Measurements from ENCODE around the gene SYT7.

Gene SYT7

DNA sequence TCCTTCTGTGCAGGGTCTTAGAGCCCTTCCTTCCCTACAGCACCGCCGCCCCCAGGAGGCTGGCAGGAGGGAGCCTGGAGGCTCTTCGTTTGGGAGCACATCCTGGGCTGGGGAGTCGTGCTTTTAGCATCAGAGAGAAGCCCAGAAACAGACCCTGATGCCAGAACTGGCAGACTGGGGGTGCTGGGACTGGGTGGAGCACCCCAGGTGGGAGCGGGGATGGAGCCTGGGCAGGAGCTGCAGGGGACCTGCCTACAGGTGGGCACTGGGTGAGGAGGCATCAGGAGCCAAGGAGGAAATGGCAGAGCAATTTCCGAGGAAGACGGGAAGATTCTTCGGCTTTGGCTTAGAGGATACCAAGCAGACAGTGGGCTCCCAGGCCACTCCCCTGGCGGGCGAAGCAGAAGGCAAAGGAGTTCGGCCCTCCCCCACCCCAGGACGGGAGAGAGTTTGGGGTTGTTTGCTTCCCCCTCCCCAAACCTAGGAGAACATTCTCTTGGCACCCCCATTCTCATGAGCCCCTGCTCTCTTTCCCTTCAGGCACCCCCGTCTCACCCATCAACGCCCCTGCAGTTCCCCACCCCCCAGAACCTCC is 1.1 kb downstream of the SYT7 start:
- no peak for DNase-seq

DNA sequence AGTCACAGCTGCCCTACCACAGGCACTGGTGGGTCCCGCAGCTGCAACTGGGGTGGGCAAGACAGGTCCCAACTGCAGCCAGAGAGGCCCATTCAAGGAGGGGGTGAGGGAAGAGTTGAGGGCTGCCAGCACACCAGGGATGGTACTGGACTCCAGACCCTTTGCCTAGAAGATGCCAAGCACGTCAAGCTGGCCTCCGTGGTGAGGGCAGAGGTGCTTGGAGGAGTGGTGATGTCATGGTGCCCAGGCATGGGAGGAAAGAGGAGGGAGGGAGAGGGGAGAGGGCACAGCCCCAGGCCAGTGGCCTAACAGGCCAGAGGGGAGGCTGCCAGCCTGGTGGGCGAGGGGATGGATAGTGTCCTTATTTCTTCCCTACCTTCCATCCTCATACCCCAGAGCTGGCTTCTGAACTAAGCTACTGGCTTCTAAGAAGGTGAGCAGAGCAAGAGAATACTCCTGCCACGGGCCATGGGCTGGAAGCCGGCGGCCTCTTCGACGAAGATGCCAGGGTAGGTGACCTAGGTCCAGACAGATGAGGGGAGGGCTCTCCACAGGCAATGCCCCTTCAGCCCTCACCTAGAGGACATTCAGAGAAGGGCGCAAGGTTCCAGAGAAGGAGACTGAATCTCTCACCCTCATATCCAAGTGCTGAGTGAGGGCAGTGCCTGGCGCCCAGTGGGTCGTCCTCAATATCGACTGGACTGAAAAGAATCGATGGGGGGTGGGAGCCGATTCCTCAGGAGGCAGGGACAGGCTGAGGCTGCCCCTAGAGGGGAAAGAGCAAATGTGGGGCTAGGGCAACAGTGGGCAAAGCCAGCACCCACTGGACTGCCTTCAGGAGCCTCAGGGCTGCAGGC is 1.8 kb downstream of the SYT7 start:
- DNase-seq, result no peak

DNA sequence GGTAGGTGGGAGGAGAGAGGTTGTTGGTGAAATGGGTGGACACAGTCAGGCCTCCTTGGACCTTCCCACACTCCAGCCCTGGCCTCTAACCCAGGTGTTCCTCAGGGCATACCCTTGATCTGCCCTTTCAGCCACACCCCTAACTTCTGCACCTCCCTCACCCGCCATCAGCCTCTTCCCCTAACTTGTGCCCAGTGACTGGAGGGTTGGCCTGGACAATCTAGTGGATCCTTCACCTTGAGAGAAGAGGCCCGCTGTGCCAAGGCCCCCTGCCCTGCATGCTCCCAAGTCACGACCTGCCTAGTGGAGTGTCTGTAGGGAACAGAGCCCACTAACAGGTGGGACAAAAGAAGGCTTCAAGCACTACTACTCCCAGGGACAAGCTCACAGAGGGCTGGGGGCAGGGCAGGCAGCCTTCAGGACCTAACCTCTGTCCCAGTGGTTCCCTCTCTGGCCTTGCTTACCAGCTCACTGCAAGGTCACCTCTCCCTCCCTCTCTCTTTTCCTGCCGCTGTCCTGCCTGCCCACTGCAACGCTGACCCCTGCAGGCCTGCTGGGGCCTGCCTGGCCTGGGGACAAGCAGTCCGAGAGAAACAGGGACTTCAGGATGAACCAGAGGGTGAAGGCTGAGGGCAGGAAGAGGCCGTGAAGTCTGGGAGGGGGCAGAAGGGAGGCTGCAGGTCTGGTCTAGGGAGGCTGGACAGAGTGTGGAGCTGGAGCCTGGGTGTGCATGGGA is 3.3 kb downstream of the SYT7 start:
- no peak for DNase-seq

DNA sequence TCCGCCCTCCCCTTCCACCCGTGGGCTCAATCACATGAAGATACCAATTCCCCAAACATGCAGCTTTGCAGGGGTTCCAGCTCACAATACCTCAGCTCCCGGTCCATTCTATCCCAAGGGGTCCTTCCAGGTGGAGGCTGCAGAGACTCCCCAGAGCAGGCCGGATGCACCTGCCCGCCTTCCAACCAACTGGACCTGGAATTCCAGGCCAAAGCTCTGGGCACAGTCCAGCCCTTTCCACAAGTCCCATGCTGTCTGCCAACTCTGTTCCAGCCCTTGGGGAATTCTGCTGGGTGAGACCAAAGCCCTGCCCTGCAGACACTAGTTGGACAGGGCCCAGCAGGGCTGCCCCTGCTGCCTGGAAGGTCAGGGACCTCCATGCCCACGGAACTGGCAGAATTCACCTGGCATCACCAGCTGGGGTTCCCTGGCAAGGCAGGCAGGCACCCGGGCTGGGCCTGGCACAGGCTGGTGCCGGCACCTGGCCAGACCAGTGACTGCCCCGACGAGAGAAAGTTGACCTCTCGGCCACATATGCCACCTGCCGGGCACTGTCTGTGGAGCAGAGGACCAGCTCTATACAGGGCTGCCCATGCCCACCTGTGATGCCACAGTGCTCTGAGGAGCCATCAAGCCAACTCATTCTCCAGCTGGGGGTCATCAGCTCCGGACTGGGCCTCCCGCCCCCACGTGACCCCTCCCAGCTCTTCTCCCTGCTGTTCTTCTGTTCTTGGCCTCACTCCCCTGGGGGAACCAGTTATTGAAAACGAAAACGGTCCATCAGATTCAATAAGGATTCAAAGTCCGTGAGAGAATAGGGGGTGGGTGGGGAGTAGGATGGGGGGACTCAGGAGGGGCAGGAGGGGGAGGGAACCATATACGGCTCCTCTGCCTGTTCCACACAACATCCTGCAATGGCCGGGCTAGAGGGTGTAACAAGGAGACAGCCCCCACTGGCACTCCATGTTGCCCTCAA is 4.7 kb downstream of the SYT7 start:
- DNase-seq, result no peak

DNA sequence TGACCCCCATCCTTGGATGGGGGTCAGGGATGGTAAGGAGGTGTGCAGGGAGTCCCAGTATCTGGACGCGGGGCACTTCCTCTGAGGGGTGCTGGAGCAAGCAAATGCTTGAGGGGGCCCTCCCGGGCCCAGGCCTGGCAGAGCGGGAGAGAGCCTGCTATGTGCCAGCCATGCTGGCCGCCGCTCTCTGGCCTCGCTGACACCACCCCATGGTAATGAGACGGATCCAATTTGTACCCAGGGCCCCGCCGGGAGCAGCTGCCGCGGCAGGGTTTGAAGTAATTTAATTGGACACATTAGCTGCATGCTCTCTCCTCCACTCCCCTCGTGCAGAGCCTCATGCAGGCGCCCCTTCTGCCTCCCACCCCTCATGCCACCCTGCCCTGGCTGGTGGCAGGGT is 6.3 kb downstream of the SYT7 start:
- DNase-seq, result no peak

DNA sequence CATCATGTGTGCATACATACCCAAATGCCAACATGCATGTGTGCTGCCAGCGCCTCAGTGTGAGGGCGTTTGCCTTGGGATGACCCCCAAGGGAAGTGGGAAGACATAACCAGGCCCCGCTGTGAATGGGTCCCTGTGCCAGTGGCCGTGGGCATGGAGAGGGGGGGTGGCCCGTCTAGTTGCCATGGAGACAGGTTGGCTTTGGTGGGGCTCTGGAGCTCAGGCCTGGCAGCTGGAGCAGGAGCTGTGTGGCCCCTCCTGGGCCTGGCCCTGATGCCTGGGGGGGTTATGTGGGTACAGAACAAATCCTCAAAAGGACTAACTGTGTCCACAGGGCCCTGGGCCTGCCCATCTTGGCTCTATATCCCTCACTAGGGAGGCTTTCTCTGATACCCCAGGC is 8.0 kb downstream of the SYT7 start:
- no peak for DNase-seq

DNA sequence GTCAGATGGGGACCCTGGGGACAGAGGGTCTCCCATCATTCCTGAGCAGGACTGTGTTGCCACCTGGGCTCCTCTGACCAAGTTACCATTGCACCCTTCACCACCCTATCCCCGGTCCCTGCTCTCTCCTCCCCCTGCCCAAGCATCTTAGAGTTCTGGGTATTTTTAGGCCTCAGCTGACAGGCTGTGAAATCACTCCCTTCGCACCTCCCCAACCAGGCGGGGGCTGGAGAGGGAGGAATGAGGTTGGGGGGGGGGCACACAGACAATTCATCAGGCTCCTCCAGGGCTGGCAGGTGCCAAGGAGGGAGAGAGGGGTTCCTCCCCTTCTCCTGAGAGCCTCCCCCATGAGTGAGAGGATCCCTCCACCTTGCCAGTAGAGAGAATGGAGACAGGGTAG is 9.0 kb downstream of the SYT7 start:
- DNase-seq, result no peak

DNA sequence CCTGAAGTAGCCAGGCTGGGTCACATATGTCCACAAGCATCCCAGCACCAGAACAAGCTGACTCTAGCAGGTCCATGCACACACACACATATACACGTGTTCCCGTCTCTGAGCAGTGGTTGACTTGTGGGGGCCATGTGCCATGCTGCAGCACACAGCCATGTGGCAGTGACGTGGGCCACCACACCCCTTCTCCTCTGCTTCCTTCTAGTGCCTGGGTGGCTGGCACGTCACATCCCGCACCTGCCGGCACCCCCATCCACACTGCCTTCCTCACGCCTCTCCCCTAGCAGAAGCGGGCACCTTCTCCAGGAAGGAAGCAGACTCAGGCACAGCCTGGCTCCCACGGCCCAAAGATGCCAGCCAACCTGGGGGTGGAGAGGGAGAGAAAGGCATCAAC is 9.5 kb downstream of the SYT7 start:
- no peak for DNase-seq

DNA sequence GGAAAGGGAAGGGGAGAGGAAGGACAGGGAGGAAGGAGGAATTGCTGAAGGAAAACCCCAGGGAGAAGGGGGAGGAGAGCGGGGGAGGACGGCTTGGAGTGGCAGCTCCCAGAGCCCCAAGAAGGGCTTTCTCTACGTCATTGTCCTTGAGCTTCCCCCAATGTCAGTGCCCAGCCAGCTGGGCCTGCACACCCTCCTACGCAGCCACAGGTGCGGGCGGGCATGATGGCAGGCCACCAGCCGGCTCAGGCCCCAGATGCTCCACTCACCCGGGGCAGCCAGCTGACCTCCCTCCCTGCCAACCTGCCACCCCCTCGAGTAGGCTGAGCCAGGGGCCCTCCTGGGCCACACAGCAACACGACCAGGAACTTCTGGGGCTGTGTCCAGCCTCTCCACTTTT is 11.2 kb downstream of the SYT7 start:
- DNase-seq, result no peak

DNA sequence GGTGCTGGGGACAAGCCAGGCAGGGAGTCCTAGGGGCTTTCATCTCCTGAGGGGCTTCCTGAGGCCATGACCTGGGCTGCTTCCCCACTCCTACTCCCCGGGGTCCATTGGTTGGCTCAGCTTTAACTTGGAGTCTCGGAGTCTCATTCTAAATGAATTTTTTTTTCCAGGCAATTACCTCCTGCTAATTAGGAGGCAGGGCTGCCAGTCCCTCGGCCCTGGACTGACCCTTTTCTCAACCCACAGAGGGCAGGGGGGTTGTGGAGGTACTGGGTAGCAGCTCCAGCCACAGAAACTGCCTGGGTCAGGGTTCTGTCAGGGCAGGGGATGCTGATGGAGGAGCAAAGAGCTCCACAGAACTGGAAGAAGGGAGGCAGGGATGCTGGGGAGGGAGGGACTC is 11.9 kb downstream of the SYT7 start:
- DNase-seq, result no peak

DNA sequence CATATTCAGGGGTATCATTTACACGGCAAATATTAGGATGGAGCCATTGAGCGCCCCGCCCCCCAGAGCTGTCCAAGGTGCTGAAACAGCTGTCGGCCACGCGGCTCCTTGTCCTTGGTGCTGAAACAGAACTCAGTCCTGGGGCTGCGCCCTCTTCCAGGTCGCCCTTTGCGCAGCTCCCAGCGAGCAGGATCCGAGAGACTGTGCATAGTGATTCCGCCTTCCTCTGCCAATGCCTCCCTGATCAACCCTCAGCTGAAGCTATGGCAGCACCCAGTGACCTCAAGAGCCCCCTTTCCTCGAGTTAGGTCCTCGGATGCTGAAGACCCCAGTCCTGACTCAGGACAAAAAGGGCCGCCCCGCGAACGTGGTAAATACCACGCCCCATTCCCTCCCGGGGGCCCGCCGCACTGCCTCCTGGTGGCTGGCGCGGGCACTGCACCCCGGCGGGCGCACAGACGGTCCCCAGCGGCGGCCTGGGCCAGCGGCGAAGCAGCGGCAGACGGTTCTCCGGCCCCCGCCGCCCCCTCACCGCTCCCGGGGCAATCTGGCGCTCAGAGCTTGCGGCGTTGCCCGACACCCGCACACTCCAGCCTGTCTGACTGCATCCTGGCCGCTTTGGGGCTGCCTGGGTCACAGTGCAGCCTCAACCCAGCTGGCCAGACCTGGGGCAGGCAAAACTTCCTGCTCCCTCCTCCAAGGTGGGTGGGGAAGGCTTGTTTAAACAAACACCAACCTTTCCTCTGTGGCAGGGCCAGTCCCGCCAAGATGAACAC is 13.4 kb downstream of the SYT7 start:
- DNase-seq, result peak; percentile 91

DNA sequence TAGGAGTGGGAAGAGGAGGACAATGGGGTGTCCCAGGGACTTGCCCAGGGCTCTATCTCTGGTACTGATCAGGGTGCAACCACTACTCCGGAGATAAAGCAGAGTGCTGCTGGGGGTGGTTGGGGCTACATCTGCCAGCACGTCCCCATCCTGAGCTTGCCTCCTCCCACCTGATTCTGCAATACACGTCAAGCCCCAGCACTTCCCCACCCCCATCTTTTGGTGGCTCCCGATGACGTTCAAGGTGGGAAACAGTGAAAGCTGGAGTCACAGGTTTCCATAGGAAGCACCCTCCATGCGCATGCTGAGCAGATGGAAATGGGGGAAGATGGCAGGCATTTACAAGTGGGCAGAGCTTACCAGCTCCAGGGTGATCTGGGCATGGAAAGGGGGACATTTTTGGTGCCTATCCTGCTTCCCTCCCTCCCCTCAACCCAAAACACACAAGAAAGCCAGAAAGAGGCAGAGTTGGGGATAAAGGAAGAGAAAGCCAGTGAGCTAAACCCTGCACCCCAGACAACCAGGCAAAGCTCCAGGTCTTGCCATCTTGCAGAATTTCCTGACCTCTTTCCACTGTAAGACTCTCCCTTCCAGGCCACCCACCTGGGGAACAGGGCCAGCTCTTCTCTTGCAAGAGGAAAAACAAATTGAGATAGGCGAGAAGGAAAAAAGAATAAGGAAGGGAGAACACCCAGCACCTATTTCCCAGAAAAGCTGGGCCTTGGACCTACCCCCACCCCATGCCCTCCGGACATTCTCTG is 15.8 kb downstream of the SYT7 start:
- DNase-seq, result no peak

DNA sequence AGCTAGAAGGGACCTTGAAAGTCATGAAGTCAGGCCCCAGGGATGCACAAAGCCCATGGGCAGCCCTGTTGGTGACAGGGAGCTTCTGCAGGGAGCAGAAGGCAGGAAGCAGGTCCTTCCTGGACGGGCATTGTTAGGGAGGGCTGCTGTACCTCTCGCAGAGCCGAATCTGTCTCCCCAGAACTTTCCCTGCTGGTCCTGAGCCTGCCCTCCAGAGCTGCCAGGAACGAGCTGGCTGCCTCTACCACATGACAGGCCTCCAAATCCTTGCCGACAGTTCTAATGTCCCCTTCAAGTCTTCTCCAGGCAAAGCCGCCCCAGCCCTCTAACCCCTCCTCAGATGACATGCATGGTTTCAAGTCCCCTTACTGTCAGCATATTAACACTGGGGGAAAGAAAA is 20.1 kb downstream of the SYT7 start:
- no peak for DNase-seq

DNA sequence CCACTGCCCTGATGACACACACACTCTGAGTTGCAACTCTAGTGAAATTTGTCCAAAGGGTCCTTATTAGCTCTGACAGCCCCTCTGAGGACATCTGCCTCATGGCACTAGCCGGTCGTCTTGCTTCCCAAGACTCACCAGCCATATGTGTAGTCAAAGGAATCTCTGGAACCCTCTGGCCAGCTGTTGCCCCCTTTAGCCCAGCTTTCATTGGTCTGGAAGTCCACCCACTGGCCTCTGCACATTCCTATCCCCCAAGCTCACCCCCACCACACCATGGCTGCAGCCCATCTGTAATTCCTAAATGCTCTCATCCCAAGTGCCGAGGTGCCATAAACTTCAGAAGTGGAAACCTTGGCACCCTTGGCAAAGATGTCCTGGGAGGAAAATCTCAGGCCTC is 24.3 kb downstream of the SYT7 start:
- DNase-seq, result no peak

DNA sequence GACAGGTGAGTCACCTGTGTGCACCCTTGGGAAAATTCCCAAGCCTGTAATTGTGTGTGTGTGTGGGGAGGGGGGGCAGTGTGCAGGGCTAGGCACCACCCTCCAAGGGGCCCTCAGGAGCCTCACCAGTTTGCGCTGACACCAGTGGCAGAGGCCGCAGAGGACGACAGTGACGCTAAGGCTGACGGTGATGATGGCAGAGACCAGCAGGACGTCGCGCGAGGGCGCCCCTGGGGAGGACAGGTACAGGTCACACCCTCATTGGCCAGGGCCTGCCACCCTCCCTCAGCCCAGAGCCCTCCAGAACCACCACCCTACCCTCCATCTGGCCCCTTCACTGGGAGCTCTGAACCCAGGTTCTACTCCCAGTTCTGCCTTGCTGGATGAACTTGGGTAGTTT is 24.9 kb downstream of the SYT7 start:
- no peak for DNase-seq

DNA sequence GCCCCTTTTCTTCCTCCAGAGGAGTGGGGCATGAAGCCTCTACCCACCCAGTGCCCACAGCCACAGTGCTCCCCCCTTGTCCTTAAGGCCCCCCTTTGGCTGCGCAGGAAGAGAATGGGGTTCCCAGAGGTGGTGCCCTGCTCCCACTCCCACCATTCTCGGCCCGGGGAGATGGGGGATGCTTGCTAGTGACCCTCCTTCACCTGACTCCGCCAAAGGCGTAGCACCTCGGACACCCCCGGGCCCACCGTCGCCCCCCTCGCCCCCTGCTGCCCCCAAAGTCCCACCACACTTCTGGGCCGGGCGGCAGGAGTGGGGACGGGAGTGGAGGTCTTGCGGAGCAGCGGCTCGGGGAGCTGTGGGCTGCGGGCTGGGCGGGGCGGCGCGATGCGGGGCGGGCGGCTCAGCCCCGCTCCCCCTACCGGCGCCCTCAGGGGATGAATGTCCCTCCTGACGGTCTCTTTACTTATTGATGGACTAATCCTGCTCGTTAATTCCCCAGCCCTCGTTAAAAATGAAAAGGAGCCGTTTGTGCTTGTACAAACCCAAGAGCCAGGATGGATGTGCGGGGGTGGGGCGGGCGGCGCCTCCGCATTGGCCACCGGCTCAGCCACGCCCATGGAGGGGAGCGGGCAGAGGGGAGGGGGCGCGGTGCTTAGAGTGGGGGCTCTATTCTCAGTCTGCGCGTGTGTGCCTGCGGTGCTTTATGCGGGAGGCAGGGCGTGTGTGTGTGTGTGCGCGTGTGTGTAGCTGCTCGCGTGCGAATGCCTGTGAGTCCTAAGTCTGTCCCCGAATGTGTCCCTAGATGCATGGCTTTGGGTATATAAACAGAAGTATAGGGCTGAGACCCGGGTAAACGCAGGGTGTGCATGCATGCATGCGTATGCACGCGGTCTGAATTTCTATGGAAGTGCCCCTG is 25.6 kb downstream of the SYT7 start:
- DNase-seq, result no peak

DNA sequence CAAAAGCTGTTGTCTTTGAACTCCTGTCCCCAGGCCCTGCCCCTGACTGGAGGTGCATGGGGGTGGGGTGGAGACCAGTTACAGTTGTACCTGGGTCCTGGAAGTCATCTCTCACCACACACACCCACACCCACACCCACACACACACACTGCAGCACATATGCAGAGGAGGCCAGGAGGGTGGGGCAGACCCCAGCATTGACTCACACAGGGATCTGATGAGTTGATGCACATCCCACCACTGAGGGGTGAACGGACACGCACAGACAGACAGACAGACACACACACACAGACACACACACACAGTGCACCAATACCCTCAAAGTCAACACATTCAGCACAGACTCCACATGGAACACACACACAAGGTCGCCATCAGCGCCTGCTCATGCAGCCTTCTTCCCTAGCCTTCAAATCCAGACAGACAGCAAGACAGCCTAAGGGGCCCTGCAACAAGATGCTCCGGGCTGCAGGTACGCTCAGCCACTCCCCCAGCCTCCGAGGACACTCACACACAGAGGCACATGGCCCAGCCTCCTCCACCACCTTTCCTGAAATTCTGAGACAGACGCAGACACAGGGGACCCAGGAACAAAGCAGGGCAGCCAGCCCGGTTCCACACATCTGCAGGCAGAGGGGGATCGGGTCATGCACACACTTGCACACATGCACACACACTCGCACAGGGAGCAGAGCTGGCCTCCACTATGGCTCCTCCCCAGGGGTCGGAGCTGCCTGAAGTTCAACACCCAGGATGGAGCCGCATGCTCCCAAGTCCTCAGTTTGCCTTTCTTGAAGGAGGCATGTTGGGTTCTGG is 26.5 kb downstream of the SYT7 start:
- DNase-seq, result no peak

DNA sequence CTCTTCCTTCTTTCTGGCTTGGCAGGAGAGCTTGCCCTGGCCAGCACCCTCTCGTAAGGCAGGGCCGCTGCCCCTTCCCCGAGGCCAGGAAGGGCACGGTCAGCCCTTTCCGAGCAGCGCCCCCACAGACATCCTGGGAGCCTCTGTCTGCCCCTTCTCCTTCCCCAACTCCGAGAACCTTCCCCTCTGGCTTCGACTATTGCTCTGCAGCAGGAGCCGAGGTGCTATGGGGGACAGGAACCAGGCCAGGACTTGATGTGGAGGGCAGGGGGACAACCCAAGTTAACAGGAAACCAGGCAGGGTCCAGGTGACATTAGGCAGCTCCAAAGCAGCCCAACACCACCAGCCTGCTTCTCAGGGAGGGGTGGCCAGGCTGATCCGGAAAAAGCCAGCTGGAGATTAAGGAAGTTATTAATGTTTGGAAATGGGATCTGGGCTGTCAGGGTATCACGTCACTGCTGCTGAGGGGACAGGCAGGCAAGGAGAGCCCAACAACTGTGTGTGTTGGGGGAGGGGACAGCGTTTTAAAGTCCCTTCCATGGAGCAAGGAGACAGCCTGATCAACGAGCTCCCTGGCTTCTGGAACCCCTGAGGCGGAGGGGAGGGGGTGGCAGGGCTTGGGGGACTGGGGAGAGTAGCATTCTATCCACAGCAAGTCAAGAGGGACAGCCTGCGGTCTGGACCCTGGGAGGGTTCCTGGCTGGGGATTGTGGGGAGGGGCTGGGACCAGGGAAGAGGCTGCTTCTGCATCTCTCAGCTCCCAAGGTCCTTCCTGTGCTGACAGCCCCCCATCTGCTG is 27.3 kb downstream of the SYT7 start:
- DNase-seq, result no peak
